ENCODE data around the gene SLIT3. TPM values are rescaled to one million over a fixed set of nuclear protein-coding genes. Genes with fewer than 3 reads are reported as not detected.
"Not testable (repeated sequence)": the region's sequence is repeated elsewhere in the genome, so short reads cannot be mapped to it uniquely, and the experiment has no call there.

SLIT3 gene
- total RNA-seq, 4 donors from 2014 or later: 28.4 to 77.2 (median 63.8) TPM

DNA sequence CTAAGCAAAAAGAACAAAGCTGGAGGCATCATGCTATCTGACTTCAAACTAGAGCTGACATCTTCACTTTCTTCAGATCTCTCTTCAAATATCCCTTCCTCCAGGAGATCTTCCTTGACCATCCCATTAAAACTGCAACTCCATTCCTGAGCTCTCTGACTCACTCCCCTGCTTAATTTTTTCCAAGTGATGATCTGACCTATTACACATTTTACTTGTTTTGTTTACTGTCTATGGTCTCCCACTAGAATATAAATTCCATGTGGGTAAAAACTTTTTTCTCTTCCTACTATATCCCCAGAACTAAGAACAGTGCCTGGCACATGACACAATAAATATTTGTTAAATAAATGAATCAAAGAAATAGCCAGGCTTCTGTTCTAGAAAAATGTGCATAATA lies 87.5 kb downstream of the SLIT3 start:
- DNase-seq: no peak
- no peak overlapping the region for H3K4me3 ChIP-seq (replicated peaks in 1 of 3)
- no peaks in the 10 kb centered on the region for H3K27me3 ChIP-seq
- no peaks in the 10 kb centered on the region for H3K36me3 ChIP-seq
- no peak overlapping the region for H3K27ac ChIP-seq
- no peaks in the 10 kb centered on the region for H3K9me3 ChIP-seq
- intact Hi-C loops (cut with DNase I): no loop called here
- TF ChIP-seq, protein P1, sequence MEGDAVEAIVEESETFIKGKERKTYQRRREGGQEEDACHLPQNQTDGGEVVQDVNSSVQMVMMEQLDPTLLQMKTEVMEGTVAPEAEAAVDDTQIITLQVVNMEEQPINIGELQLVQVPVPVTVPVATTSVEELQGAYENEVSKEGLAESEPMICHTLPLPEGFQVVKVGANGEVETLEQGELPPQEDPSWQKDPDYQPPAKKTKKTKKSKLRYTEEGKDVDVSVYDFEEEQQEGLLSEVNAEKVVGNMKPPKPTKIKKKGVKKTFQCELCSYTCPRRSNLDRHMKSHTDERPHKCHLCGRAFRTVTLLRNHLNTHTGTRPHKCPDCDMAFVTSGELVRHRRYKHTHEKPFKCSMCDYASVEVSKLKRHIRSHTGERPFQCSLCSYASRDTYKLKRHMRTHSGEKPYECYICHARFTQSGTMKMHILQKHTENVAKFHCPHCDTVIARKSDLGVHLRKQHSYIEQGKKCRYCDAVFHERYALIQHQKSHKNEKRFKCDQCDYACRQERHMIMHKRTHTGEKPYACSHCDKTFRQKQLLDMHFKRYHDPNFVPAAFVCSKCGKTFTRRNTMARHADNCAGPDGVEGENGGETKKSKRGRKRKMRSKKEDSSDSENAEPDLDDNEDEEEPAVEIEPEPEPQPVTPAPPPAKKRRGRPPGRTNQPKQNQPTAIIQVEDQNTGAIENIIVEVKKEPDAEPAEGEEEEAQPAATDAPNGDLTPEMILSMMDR (IDR thresholded peaks at IDR 0.05): no peak
- TF ChIP-seq POLR2A (IDR thresholded peaks at IDR 0.05): no peak
- peaks cover 0 to 3% of the 10 kb centered on the region in 2 donors for H3K4me1 ChIP-seq

DNA sequence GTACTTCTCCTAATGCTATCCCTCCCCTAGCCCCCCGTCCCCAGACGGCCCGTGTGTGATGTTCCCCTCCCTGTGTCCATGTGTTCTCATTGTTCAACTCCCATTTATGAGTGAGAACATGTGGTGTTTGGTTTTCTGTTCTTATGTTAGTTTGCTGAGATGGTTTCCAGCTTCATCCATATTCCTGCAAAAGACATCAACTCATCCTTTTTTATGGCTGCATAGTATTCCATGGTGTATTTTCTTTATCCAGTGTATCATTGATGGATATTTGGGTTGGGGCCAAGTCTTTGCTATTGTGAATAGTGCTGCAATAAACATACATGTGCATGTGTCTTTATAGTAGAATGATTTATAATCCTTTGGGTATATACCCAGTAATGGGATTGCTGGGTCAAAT lies 89.2 kb downstream of the SLIT3 start:
- not testable (repeated sequence) for H3K4me3 ChIP-seq (replicated peaks in 1 of 3); DNase-seq

DNA sequence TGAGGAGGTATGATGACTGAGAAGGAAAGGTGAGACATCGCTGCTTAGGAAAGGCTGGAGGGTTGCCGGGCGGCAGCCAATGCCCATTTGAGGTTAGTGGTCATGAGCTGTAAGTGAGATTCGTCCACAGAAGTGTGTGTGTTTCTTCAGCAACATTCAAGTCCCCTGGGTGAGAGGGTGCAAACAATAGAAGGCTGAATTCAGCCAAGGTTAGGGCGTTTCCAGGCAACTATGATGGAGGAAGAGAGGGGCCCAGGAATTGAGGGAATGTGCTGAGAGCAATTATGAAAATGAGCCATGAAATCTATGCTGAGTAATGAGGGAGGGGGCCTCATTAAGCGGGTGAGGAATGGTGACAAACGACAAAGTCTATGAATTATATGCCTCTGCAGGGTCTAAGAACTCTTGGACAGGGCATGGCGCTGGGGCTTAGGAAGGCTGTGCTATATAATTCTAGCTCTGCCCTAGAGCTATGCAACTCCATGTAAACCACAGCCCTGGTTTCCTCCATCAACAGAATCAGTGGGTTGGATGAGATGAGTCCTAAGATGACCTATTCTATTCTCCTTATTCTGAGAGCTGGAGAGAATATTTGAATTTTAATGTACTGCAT lies 96.0 kb downstream of the SLIT3 start:
- H3K9me3 ChIP-seq: no peaks in the 10 kb centered on the region
- no peak overlapping the region for H3K27ac ChIP-seq
- no peak overlapping the region for H3K4me3 ChIP-seq (replicated peaks in 1 of 3)
- TF ChIP-seq POLR2A (IDR thresholded peaks at IDR 0.05): no peak
- TF ChIP-seq, protein P1 (IDR thresholded peaks at IDR 0.05): no peak
- intact Hi-C loops (cut with DNase I): no loop called here
- no peaks in the 10 kb centered on the region for H3K4me1 ChIP-seq
- no peak for DNase-seq
- no peaks in the 10 kb centered on the region for H3K27me3 ChIP-seq
- no peaks in the 10 kb centered on the region for H3K36me3 ChIP-seq
- 87 to 88% methylated on average over 8 of the region's 8 CpGs for WGBS, 2 donors

More for the DNA sequence above, 89.2 kb downstream of the SLIT3 start:
- H3K36me3 ChIP-seq; intact Hi-C loops (cut with DNase I); H3K27ac ChIP-seq; H3K9me3 ChIP-seq; H3K4me1 ChIP-seq; H3K27me3 ChIP-seq: not testable (repeated sequence)
- 98 to 99% methylated on average over 3 of the region's 3 CpGs for WGBS, 2 donors

DNA sequence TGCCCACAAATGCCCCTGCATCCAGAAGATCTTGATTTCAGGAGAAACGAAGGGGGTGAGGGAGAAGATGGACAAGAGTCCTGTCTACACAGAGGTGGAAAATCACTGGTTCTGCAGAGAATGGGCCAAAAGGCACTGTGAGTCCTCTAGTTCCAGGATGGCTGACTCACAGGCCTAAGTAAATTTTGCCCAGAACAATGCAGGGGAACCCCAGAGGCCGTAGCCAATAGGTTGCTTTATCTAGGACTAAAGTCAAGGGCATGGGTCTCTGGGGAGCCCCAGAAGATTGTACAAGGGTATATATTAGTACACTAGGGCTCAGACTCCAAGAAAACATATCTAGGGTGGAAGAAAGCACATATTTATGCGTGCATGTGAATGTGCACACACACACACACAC lies 98.0 kb downstream of the SLIT3 start:
- no peak overlapping the region for H3K27ac ChIP-seq
- no peak overlapping the region for H3K4me3 ChIP-seq (replicated peaks in 1 of 3)
- WGBS, 2 donors: 85 to 87% methylated on average over 3 of the region's 3 CpGs
- H3K9me3 ChIP-seq: no peaks in the 10 kb centered on the region
- no peaks in the 10 kb centered on the region for H3K36me3 ChIP-seq
- TF ChIP-seq POLR2A (IDR thresholded peaks at IDR 0.05): no peak
- TF ChIP-seq, protein P1 (IDR thresholded peaks at IDR 0.05): no peak
- H3K27me3 ChIP-seq: no peaks in the 10 kb centered on the region
- intact Hi-C loops (cut with DNase I): no loop called here
- H3K4me1 ChIP-seq: no peaks in the 10 kb centered on the region
- no peak for DNase-seq

DNA sequence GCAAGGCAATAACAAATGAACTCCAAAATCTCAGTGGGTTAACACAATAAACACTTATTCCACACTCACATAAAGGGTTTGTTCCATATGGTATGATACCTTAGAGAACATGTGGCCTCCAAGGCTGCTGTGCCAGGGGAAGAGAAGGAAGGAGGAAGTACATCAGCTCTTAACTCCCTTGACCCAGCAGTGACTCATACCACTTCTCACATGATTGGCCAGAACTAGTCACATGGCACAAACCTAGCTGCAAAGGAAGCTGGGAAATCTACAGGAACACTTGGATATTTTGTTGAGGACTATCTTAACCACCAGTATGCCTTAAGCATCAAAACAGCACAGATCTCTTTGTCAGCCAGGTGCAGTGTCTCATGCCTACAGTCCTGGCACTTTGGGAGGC lies 99.3 kb downstream of the SLIT3 start:
- intact Hi-C loops (cut with DNase I): no loop called here
- H3K27me3 ChIP-seq: no peaks in the 10 kb centered on the region
- H3K36me3 ChIP-seq: no peaks in the 10 kb centered on the region
- no peaks in the 10 kb centered on the region for H3K4me1 ChIP-seq
- H3K9me3 ChIP-seq: no peaks in the 10 kb centered on the region
- DNase-seq: no peak
- H3K27ac ChIP-seq: no peak overlapping the region
- no peak overlapping the region for H3K4me3 ChIP-seq (replicated peaks in 1 of 3)
- TF ChIP-seq, protein P1 (IDR thresholded peaks at IDR 0.05): no peak
- no peak for TF ChIP-seq POLR2A (IDR thresholded peaks at IDR 0.05)
